B cell (primary cell): ENCODE measurements around the gene C1GALT1C1. TPM values are rescaled to one million over a fixed set of nuclear protein-coding genes. Genes with fewer than 3 reads are reported as not detected.

Experiments used
- ATAC-seq: fragments of 200-7000 bp; cut with Tn5 transposase; one replicate; pipeline ENCODE4 v1.10.0; 2021; ENCODE audit warnings: low read depth, mild to moderate bottlenecking, moderate number of reproducible peaks, moderate library complexity
- CTCF ChIA-PET: fragments of 350-600 bp; sonication (Branson Sonifier 250); formaldehyde crosslinking; loops from one replicate; lab custom pipeline; 2021; ENCODE audit warnings: antibody characterized with exemption, inconsistent platforms; lab: Charles Lee
- POLR2A ChIA-PET: fragments of 350-600 bp; sonication (Branson Sonifier 250); formaldehyde crosslinking; loops from one replicate; lab custom pipeline; 2021; ENCODE audit warnings: antibody characterized with exemption; lab: Charles Lee
- DNase-seq: peaks from one replicate; pipeline ENCODE4 v3.0.0; 2013
- H2AFZ ChIP-seq: 2 replicates; pipeline ENCODE4 v1.6.1; 2012; ENCODE audit warnings: mild to moderate bottlenecking, low read depth, low read length; ENCODE audit not compliant: insufficient read depth, poor library complexity, severe bottlenecking
- H3K27ac ChIP-seq, 2 donors: 1 replicate in 1 of 2; 2 replicates in 1 of 2; pipeline ENCODE4 v1.5.1; 2012 to 2013; ENCODE audit warnings: low read length in 2 of 2, mild to moderate bottlenecking in 2 of 2, moderate library complexity in 1 of 2
- H3K27me3 ChIP-seq, 4 experiments: fragments of 200-600 bp in 1 of 4; sonication (generic) in 1 of 4; replicated peaks in 1 of 4; 1 replicate in 2 of 4; 2 replicates in 2 of 4; pipeline versions ENCODE4 v1.6.1 to v1.7.0; 2013 to 2016; ENCODE audit warnings: low read length in 3 of 4, mild to moderate bottlenecking in 2 of 4, mixed read lengths in 1 of 4, moderate library complexity in 1 of 4; ENCODE audit not compliant: insufficient read depth in 4 of 4, control insufficient read depth in 3 of 4; ENCODE audit errors: control extremely low read depth in 1 of 4
- H3K36me3 ChIP-seq, 2 experiments: replicated peaks in 1 of 2; 1 replicate in 1 of 2; 2 replicates in 1 of 2; pipeline versions ENCODE4 v1.6.1 to v1.7.1; 2013; ENCODE audit warnings: low read length in 1 of 2; ENCODE audit not compliant: insufficient read depth in 2 of 2, control insufficient read depth in 1 of 2; ENCODE audit errors: control extremely low read depth in 1 of 2, extremely low read depth in 1 of 2
- H3K4me1 ChIP-seq, 2 donors: fragments of 200-600 bp in 1 of 2; sonication (generic) in 1 of 2; 1 replicate in 1 of 2; 2 replicates in 1 of 2; pipeline versions ENCODE4 v1.5.1 to v1.6.1; 2013 to 2017; ENCODE audit warnings: low read length in 2 of 2; ENCODE audit not compliant: control insufficient read depth in 2 of 2, insufficient read depth in 2 of 2
- H3K4me2 ChIP-seq: replicated peaks from 2 replicates; pipeline ENCODE3; 2012; ENCODE audit warnings: mild to moderate bottlenecking, low read depth, low read length; ENCODE audit not compliant: poor library complexity, severe bottlenecking
- H3K4me3 ChIP-seq, 5 experiments: fragments of 200-600 bp in 1 of 5; sonication (generic) in 1 of 5; 1 replicate in 3 of 5; 2 replicates in 2 of 5; pipeline versions ENCODE4 v1.5.1 to v1.7.0; 2011 to 2016; ENCODE audit warnings: low read length in 4 of 5, mild to moderate bottlenecking in 4 of 5, low read depth in 2 of 5, control low read depth in 1 of 5, moderate library complexity in 1 of 5; ENCODE audit not compliant: insufficient read depth in 1 of 5; ENCODE audit errors: control extremely low read depth in 1 of 5, extremely low read depth in 1 of 5
- H3K79me2 ChIP-seq: fragments of 200-600 bp; sonication (generic); one replicate; pipeline ENCODE4 v1.6.0; 2016; ENCODE audit warnings: low read length; ENCODE audit not compliant: control insufficient read depth, insufficient read depth
- H3K9ac ChIP-seq: fragments of 200-600 bp; sonication (generic); 2 replicates; pipeline ENCODE4 v1.6.1; 2017; ENCODE audit warnings: mild to moderate bottlenecking, low read length, moderate library complexity
- H3K9me3 ChIP-seq, 3 donors: one replicate each; pipeline versions ENCODE4 v1.6.1 to v1.7.1; 2013; ENCODE audit warnings: low read length in 2 of 3; ENCODE audit not compliant: control insufficient read depth in 2 of 3, insufficient read depth in 1 of 3; ENCODE audit errors: control extremely low read depth in 1 of 3
- H4K20me1 ChIP-seq: 2 replicates; pipeline ENCODE4 v1.6.0; 2012; ENCODE audit warnings: mild to moderate bottlenecking, low read length; ENCODE audit not compliant: insufficient read depth, control insufficient read depth, poor library complexity, severe bottlenecking
- H3K27ac Mint-ChIP-seq: one replicate; pipeline ENCODE4 v1.8.0; 2021; ENCODE audit warnings: mixed read lengths
- H3K27me3 Mint-ChIP-seq: one replicate; pipeline ENCODE4 v1.8.0; 2021; ENCODE audit warnings: mixed read lengths
- H3K4me1 Mint-ChIP-seq: one replicate; pipeline ENCODE4 v1.8.0; 2021; ENCODE audit warnings: mixed read lengths
- H3K4me3 Mint-ChIP-seq: one replicate; pipeline ENCODE4 v1.8.0; 2021; ENCODE audit warnings: mixed read lengths
- H3K9me3 Mint-ChIP-seq: one replicate; pipeline ENCODE4 v1.8.0; 2022; ENCODE audit warnings: mixed read lengths; ENCODE audit not compliant: insufficient read depth
- CTCF ChIP-seq: fragments of 200-600 bp; IDR thresholded peaks from one replicate; pipeline ENCODE4 v1.8.0; 2022; ENCODE audit warnings: antibody characterized with exemption, mild to moderate bottlenecking
- EZH2 ChIP-seq: IDR thresholded peaks from 2 replicates; pipeline ENCODE4 v1.6.1; 2012; ENCODE audit warnings: borderline replicate concordance, low read depth, mild to moderate bottlenecking, moderate library complexity, low read length; ENCODE audit not compliant: insufficient read depth, poor library complexity, severe bottlenecking
- WGBS: methylation state at CpG from one replicate; pipeline ENCODE4 v1.1.5; 2013; ENCODE audit warnings: missing lambda C conversion rate; ENCODE audit not compliant: insufficient coverage; 5-methylcytosine and 5-hydroxymethylcytosine counted together
- intact Hi-C: fragments of 100-400 bp; cut with micrococcal nuclease; formaldehyde crosslinking; loops from one replicate; pipeline ENCODE4 v1.10.0; 2022
- polyA plus RNA-seq: library from polyadenylated mRNA; depleted of rRNA; stranded (reverse); fragments of >200 nt; gene quantifications from 2 replicates; pipeline ENCODE4 v1.2.3, GENCODE V29; 2012
- total RNA-seq, 2 donors: library from RNA; stranded (reverse); fragments of 120-200 nt in 1 of 2; gene quantifications; 1 replicate in 1 of 2; 2 replicates in 1 of 2; pipeline versions ENCODE4 v1.2.3 to v1.2.4, GENCODE V29; 2013 to 2022

Gene C1GALT1C1
- total and polyA plus RNA-seq, 2 donors (not counting 1 experiment from before 2014, with no cell fraction given): 2.9 to 13.6 TPM

- no peaks in the 10 kb centered on the region for H4K20me1 ChIP-seq
- TF ChIP-seq EZH2: no peak
- no peak for TF ChIP-seq CTCF
- no peaks in the 10 kb centered on the region for H3K9me3 Mint-ChIP-seq
These were observed 42.5 kb upstream of the C1GALT1C1 start for GRCh38 chrX:120672389-120672788.

GRCh38 chrX:120671963-120672362, 42.1 kb upstream of the C1GALT1C1 start:
- POLR2A ChIA-PET: no interaction called here

More at GRCh38 chrX:120672389-120672788, 42.5 kb upstream of the C1GALT1C1 start:
- Histone ChIP-seq H3K4me3 (no peak overlapping the region), H3K79me2 (no peaks in the 10 kb centered on the region), H3K27me3 (no peaks in the 10 kb centered on the region), H3K36me3 (no peaks in the 10 kb centered on the region), H3K4me1 (no peaks in the 10 kb centered on the region), H3K27ac (no peak overlapping the region), H3K9me3 (peaks cover 0 to 7% (median 0%) of the 10 kb centered on the region in 3 donors), H3K9ac (no peak overlapping the region), H2AFZ (no peak overlapping the region), H3K4me2 (no peak overlapping the region)
- Mint-ChIP-seq H3K4me3 (no peak overlapping the region), H3K27ac (no peak overlapping the region), H3K4me1 (peaks cover 4% of the 10 kb centered on the region), H3K27me3 (no peaks in the 10 kb centered on the region)
- 94% methylated on average over 2 of the region's 3 CpGs for WGBS
- DNase-seq (no peak), ATAC-seq (no peak)
- ChIA-PET POLR2A (no interaction called here), CTCF (no interaction called here)
- intact Hi-C loops: no loop called here

More at GRCh38 chrX:120671963-120672362, 42.1 kb upstream of the C1GALT1C1 start:
- H4K20me1 ChIP-seq: no peaks in the 10 kb centered on the region
- peaks cover 2% of the 10 kb centered on the region for H3K4me1 Mint-ChIP-seq
- H3K79me2 ChIP-seq: no peaks in the 10 kb centered on the region
- H3K9ac ChIP-seq: no peak overlapping the region
- H3K27me3 ChIP-seq: no peaks in the 10 kb centered on the region
- no peaks in the 10 kb centered on the region for H3K36me3 ChIP-seq
- H2AFZ ChIP-seq: no peak overlapping the region
- no peaks in the 10 kb centered on the region for H3K9me3 Mint-ChIP-seq
- no peaks in the 10 kb centered on the region for H3K27me3 Mint-ChIP-seq
- intact Hi-C loops: no loop called here
- no peak overlapping the region for H3K27ac ChIP-seq
- H3K4me3 Mint-ChIP-seq: no peak overlapping the region
- no peak for ATAC-seq
- peaks cover 0 to 7% (median 0%) of the 10 kb centered on the region in 3 donors for H3K9me3 ChIP-seq
- no peak overlapping the region for H3K27ac Mint-ChIP-seq
- CTCF ChIA-PET: no interaction called here
- TF ChIP-seq CTCF (no peak), EZH2 (no peak)
- no peak overlapping the region for H3K4me3 ChIP-seq
- DNase-seq: no peak
- no peaks in the 10 kb centered on the region for H3K4me1 ChIP-seq
- H3K4me2 ChIP-seq: no peak overlapping the region
